ENCODE data around the gene C5orf63. TPM values are rescaled to one million over a fixed set of nuclear protein-coding genes. Genes with fewer than 3 reads are reported as not detected.

Gene C5orf63
- total RNA-seq, 1 donor from 2014 or later, result 2.3 TPM

DNA sequence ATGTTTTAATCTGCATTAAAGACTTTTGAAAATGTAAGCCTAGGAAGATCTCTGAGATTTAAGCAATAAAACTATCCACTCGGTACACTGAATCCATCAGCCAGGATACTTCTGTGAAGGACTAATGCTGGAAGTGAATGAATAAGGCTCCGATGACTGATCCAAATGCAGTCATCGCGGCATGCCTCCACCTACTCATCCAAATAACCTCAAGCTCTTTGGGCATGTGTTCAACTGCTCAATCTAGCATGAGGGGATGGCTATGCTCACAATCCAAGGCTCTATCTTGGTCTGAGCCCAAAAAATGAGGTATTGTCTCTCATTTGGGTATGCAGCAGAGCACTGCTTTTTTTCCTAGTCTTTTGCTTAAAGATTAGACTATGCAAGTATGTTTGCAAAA is 62.1 kb downstream of the C5orf63 start:
- DNase-seq (ENCODE audit: low read depth, low spot score), result no peak
- Mint-ChIP-seq H3K9me3 (no peaks in the 10 kb centered on the region), H3K27ac (ENCODE audit: unreplicated experiment) (no peak overlapping the region), H3K36me3 (ENCODE audit: low read depth) (no peaks in the 10 kb centered on the region), H3K4me3 (no peak overlapping the region), H3K27me3 (ENCODE audit: low read depth) (no peaks in the 10 kb centered on the region), H3K4me1 (no peaks in the 10 kb centered on the region)
- TF ChIP-seq, protein P1, sequence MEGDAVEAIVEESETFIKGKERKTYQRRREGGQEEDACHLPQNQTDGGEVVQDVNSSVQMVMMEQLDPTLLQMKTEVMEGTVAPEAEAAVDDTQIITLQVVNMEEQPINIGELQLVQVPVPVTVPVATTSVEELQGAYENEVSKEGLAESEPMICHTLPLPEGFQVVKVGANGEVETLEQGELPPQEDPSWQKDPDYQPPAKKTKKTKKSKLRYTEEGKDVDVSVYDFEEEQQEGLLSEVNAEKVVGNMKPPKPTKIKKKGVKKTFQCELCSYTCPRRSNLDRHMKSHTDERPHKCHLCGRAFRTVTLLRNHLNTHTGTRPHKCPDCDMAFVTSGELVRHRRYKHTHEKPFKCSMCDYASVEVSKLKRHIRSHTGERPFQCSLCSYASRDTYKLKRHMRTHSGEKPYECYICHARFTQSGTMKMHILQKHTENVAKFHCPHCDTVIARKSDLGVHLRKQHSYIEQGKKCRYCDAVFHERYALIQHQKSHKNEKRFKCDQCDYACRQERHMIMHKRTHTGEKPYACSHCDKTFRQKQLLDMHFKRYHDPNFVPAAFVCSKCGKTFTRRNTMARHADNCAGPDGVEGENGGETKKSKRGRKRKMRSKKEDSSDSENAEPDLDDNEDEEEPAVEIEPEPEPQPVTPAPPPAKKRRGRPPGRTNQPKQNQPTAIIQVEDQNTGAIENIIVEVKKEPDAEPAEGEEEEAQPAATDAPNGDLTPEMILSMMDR (conservative IDR thresholded peaks at IDR 0.05), result no peak

DNA sequence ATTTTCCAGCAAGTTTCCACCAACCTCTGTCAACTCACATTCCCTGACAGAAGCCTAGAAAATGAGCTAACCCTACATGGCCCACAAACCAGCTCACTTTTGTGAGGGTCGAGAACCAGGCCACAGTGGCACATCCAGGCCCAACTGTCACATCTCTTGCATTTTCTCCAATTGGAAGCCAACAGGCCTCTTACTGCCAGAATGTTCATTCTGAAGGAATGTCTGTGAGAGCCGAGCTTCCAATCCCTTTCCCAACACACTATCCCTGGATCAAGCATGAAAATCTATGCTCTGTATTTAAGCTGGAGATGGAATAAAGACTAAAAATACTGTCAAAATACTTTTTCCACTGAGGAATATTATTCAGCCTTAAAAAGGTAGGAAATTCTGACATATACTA is 62.9 kb downstream of the C5orf63 start:
- H3K36me3 Mint-ChIP-seq (ENCODE audit: low read depth), result no peaks in the 10 kb centered on the region
- no peaks in the 10 kb centered on the region for H3K9me3 Mint-ChIP-seq
- DNase-seq (ENCODE audit: low read depth, low spot score), result no peak
- H3K27ac Mint-ChIP-seq (ENCODE audit: unreplicated experiment), result no peak overlapping the region
- H3K4me3 Mint-ChIP-seq, result no peak overlapping the region
- no peaks in the 10 kb centered on the region for H3K27me3 Mint-ChIP-seq (ENCODE audit: low read depth)
- no peaks in the 10 kb centered on the region for H3K4me1 Mint-ChIP-seq
- TF ChIP-seq, protein P1 (conservative IDR thresholded peaks at IDR 0.05), result no peak

- no peaks in the 10 kb centered on the region for H3K4me1 Mint-ChIP-seq
- no peak for DNase-seq (ENCODE audit: low read depth, low spot score)
- no peaks in the 10 kb centered on the region for H3K36me3 Mint-ChIP-seq (ENCODE audit: low read depth)
- TF ChIP-seq, protein P1 (conservative IDR thresholded peaks at IDR 0.05), result no peak
- H3K27ac Mint-ChIP-seq (ENCODE audit: unreplicated experiment), result no peak overlapping the region
- no peaks in the 10 kb centered on the region for H3K9me3 Mint-ChIP-seq
- no peak overlapping the region for H3K4me3 Mint-ChIP-seq
- H3K27me3 Mint-ChIP-seq (ENCODE audit: low read depth), result no peaks in the 10 kb centered on the region
Measured at GRCh38 chr5:127009784-127010183, 63.5 kb downstream of the C5orf63 start.

DNA sequence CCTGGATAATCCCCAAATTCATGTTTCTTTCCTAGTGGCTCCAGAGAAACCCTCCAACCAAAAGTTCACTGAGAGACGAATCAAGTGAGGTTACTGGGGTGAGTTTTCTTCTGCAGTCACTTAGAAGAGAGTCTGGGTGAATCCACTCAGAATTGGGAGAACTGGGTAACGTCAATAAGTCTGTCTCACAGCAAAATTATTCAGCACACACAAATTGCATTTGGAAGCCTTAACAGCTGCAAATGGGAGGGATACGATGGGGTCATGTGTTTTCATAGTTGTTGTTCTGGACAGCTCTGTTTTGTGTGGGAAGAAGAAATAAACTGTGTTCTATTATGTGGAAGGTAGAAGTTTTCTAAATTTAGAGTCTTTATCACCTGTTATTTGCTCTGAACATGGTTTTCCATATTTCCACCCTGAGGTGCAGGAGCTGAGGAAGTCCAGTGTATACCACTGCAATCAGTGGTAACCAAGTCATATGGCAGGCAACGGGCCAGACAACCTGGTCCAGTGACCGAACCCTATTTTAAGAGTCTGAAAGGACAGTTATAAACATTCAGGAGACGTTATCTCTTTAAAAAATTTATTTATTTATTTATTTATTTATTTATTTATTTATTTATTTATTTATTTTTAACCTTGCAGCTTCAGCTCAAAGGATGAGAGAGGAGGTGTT is 64.9 kb downstream of the C5orf63 start:
- H3K4me1 Mint-ChIP-seq, result no peaks in the 10 kb centered on the region
- H3K9me3 Mint-ChIP-seq, result no peaks in the 10 kb centered on the region
- no peaks in the 10 kb centered on the region for H3K27me3 Mint-ChIP-seq (ENCODE audit: low read depth)
- DNase-seq (ENCODE audit: low read depth, low spot score), result no peak
- no peak overlapping the region for H3K4me3 Mint-ChIP-seq
- TF ChIP-seq, protein P1 (conservative IDR thresholded peaks at IDR 0.05), result no peak
- no peak overlapping the region for H3K27ac Mint-ChIP-seq (ENCODE audit: unreplicated experiment)
- no peaks in the 10 kb centered on the region for H3K36me3 Mint-ChIP-seq (ENCODE audit: low read depth)

- no peak for DNase-seq (ENCODE audit: low read depth, low spot score)
- H3K27me3 Mint-ChIP-seq (ENCODE audit: low read depth), result no peaks in the 10 kb centered on the region
- H3K9me3 Mint-ChIP-seq, result no peaks in the 10 kb centered on the region
- H3K4me3 Mint-ChIP-seq, result no peak overlapping the region
- TF ChIP-seq, protein P1 (conservative IDR thresholded peaks at IDR 0.05), result no peak
- no peak overlapping the region for H3K27ac Mint-ChIP-seq (ENCODE audit: unreplicated experiment)
- no peaks in the 10 kb centered on the region for H3K36me3 Mint-ChIP-seq (ENCODE audit: low read depth)
- peaks cover 4% of the 10 kb centered on the region for H3K4me1 Mint-ChIP-seq
Measured at GRCh38 chr5:127007522-127007921, 65.8 kb downstream of the C5orf63 start.
